ENCODE results near the gene FCER1A.

Gene FCER1A

GRCh38 chr1:159352436-159352835, 50.3 kb downstream of the FCER1A start:
- no peak for TF ChIP-seq CTCF (IDR thresholded peaks at IDR 0.05; ENCODE audit: borderline replicate concordance, insufficient read depth, low read depth, low read length)
- no peak overlapping the region for H3K4me3 ChIP-seq (ENCODE audit: low read depth, low read length)

Measured in GM12875 (cell line).